B cell (primary cell): ENCODE data around the gene CACNB2. TPM values are rescaled to one million over a fixed set of nuclear protein-coding genes. Genes with fewer than 3 reads are reported as not detected.

Experiments used
- ATAC-seq: fragments of 200-7000 bp; cut with Tn5 transposase; one replicate; pipeline ENCODE4 v1.10.0; 2021; ENCODE audit warnings: low read depth, mild to moderate bottlenecking, moderate number of reproducible peaks, moderate library complexity
- CTCF ChIA-PET: fragments of 350-600 bp; sonication (Branson Sonifier 250); formaldehyde crosslinking; loops from one replicate; lab custom pipeline; 2021; ENCODE audit warnings: antibody characterized with exemption, inconsistent platforms; lab: Charles Lee
- POLR2A ChIA-PET: fragments of 350-600 bp; sonication (Branson Sonifier 250); formaldehyde crosslinking; loops from one replicate; lab custom pipeline; 2021; ENCODE audit warnings: antibody characterized with exemption; lab: Charles Lee
- DNase-seq: peaks from one replicate; pipeline ENCODE4 v3.0.0; 2013
- H2AFZ ChIP-seq: 2 replicates; pipeline ENCODE4 v1.6.1; 2012; ENCODE audit warnings: mild to moderate bottlenecking, low read depth, low read length; ENCODE audit not compliant: insufficient read depth, poor library complexity, severe bottlenecking
- H3K27ac ChIP-seq, 2 donors: 1 replicate in 1 of 2; 2 replicates in 1 of 2; pipeline ENCODE4 v1.5.1; 2012 to 2013; ENCODE audit warnings: low read length in 2 of 2, mild to moderate bottlenecking in 2 of 2, moderate library complexity in 1 of 2
- H3K27me3 ChIP-seq, 4 experiments: fragments of 200-600 bp in 1 of 4; sonication (generic) in 1 of 4; replicated peaks in 1 of 4; 1 replicate in 2 of 4; 2 replicates in 2 of 4; pipeline versions ENCODE4 v1.6.1 to v1.7.0; 2013 to 2016; ENCODE audit warnings: low read length in 3 of 4, mild to moderate bottlenecking in 2 of 4, mixed read lengths in 1 of 4, moderate library complexity in 1 of 4; ENCODE audit not compliant: insufficient read depth in 4 of 4, control insufficient read depth in 3 of 4; ENCODE audit errors: control extremely low read depth in 1 of 4
- H3K36me3 ChIP-seq, 2 experiments: replicated peaks in 1 of 2; 1 replicate in 1 of 2; 2 replicates in 1 of 2; pipeline versions ENCODE4 v1.6.1 to v1.7.1; 2013; ENCODE audit warnings: low read length in 1 of 2; ENCODE audit not compliant: insufficient read depth in 2 of 2, control insufficient read depth in 1 of 2; ENCODE audit errors: control extremely low read depth in 1 of 2, extremely low read depth in 1 of 2
- H3K4me1 ChIP-seq, 2 donors: fragments of 200-600 bp in 1 of 2; sonication (generic) in 1 of 2; 1 replicate in 1 of 2; 2 replicates in 1 of 2; pipeline versions ENCODE4 v1.5.1 to v1.6.1; 2013 to 2017; ENCODE audit warnings: low read length in 2 of 2; ENCODE audit not compliant: control insufficient read depth in 2 of 2, insufficient read depth in 2 of 2
- H3K4me2 ChIP-seq: replicated peaks from 2 replicates; pipeline ENCODE3; 2012; ENCODE audit warnings: mild to moderate bottlenecking, low read depth, low read length; ENCODE audit not compliant: poor library complexity, severe bottlenecking
- H3K4me3 ChIP-seq, 5 experiments: fragments of 200-600 bp in 1 of 5; sonication (generic) in 1 of 5; 1 replicate in 3 of 5; 2 replicates in 2 of 5; pipeline versions ENCODE4 v1.5.1 to v1.7.0; 2011 to 2016; ENCODE audit warnings: low read length in 4 of 5, mild to moderate bottlenecking in 4 of 5, low read depth in 2 of 5, control low read depth in 1 of 5, moderate library complexity in 1 of 5; ENCODE audit not compliant: insufficient read depth in 1 of 5; ENCODE audit errors: control extremely low read depth in 1 of 5, extremely low read depth in 1 of 5
- H3K79me2 ChIP-seq: fragments of 200-600 bp; sonication (generic); one replicate; pipeline ENCODE4 v1.6.0; 2016; ENCODE audit warnings: low read length; ENCODE audit not compliant: control insufficient read depth, insufficient read depth
- H3K9ac ChIP-seq: fragments of 200-600 bp; sonication (generic); 2 replicates; pipeline ENCODE4 v1.6.1; 2017; ENCODE audit warnings: mild to moderate bottlenecking, low read length, moderate library complexity
- H3K9me3 ChIP-seq, 3 donors: one replicate each; pipeline versions ENCODE4 v1.6.1 to v1.7.1; 2013; ENCODE audit warnings: low read length in 2 of 3; ENCODE audit not compliant: control insufficient read depth in 2 of 3, insufficient read depth in 1 of 3; ENCODE audit errors: control extremely low read depth in 1 of 3
- H4K20me1 ChIP-seq: 2 replicates; pipeline ENCODE4 v1.6.0; 2012; ENCODE audit warnings: mild to moderate bottlenecking, low read length; ENCODE audit not compliant: insufficient read depth, control insufficient read depth, poor library complexity, severe bottlenecking
- H3K27ac Mint-ChIP-seq: one replicate; pipeline ENCODE4 v1.8.0; 2021; ENCODE audit warnings: mixed read lengths
- H3K27me3 Mint-ChIP-seq: one replicate; pipeline ENCODE4 v1.8.0; 2021; ENCODE audit warnings: mixed read lengths
- H3K4me1 Mint-ChIP-seq: one replicate; pipeline ENCODE4 v1.8.0; 2021; ENCODE audit warnings: mixed read lengths
- H3K4me3 Mint-ChIP-seq: one replicate; pipeline ENCODE4 v1.8.0; 2021; ENCODE audit warnings: mixed read lengths
- H3K9me3 Mint-ChIP-seq: one replicate; pipeline ENCODE4 v1.8.0; 2022; ENCODE audit warnings: mixed read lengths; ENCODE audit not compliant: insufficient read depth
- EZH2 ChIP-seq: IDR thresholded peaks from 2 replicates; pipeline ENCODE4 v1.6.1; 2012; ENCODE audit warnings: borderline replicate concordance, low read depth, mild to moderate bottlenecking, moderate library complexity, low read length; ENCODE audit not compliant: insufficient read depth, poor library complexity, severe bottlenecking
- WGBS: methylation state at CpG from one replicate; pipeline ENCODE4 v1.1.5; 2013; ENCODE audit warnings: missing lambda C conversion rate; ENCODE audit not compliant: insufficient coverage; 5-methylcytosine and 5-hydroxymethylcytosine counted together
- intact Hi-C: fragments of 100-400 bp; cut with micrococcal nuclease; formaldehyde crosslinking; loops from one replicate; pipeline ENCODE4 v1.10.0; 2022
- polyA plus RNA-seq: library from polyadenylated mRNA; depleted of rRNA; stranded (reverse); fragments of >200 nt; gene quantifications from 2 replicates; pipeline ENCODE4 v1.2.3, GENCODE V29; 2012
- total RNA-seq, 2 donors: library from RNA; stranded (reverse); fragments of 120-200 nt in 1 of 2; gene quantifications; 1 replicate in 1 of 2; 2 replicates in 1 of 2; pipeline versions ENCODE4 v1.2.3 to v1.2.4, GENCODE V29; 2013 to 2022
- TF ChIP-seq, protein P1 (sequence below): fragments of 200-600 bp; IDR thresholded peaks from one replicate; pipeline ENCODE4 v1.8.0; 2022; ENCODE audit warnings: antibody characterized with exemption, mild to moderate bottlenecking

The CACNB2 gene
- total and polyA plus RNA-seq, 2 donors (not counting 1 experiment from before 2014, with no cell fraction given), result not detected

DNA sequence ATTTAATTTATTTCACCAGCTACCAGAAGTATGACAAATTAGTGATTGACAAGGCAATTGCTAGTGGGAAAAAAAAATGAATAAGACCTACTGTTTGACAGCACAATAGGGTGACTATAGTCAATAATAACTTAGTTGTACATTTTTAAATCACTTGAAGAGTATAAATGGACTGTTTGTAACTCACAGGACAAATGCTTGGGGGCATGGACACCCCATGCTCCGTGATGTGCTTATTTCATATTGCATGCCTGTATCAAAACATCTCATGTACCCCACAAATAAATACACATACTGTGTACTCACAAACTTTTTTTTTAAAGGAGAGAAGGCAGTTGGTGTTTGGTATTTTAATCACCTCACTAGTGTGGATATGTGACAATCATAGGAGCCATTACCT is 181.1 kb downstream of the CACNB2 start:
- no peak for TF ChIP-seq EZH2
- TF ChIP-seq, protein P1, sequence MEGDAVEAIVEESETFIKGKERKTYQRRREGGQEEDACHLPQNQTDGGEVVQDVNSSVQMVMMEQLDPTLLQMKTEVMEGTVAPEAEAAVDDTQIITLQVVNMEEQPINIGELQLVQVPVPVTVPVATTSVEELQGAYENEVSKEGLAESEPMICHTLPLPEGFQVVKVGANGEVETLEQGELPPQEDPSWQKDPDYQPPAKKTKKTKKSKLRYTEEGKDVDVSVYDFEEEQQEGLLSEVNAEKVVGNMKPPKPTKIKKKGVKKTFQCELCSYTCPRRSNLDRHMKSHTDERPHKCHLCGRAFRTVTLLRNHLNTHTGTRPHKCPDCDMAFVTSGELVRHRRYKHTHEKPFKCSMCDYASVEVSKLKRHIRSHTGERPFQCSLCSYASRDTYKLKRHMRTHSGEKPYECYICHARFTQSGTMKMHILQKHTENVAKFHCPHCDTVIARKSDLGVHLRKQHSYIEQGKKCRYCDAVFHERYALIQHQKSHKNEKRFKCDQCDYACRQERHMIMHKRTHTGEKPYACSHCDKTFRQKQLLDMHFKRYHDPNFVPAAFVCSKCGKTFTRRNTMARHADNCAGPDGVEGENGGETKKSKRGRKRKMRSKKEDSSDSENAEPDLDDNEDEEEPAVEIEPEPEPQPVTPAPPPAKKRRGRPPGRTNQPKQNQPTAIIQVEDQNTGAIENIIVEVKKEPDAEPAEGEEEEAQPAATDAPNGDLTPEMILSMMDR, result no peak
- H3K4me3 ChIP-seq, result no peak overlapping the region
- POLR2A ChIA-PET, result no interaction called here
- intact Hi-C loops, result no loop called here
- CTCF ChIA-PET, result no interaction called here
- no peak overlapping the region for H3K9ac ChIP-seq
- H3K27me3 Mint-ChIP-seq, result no peaks in the 10 kb centered on the region
- ATAC-seq, result no peak
- H3K4me2 ChIP-seq, result no peak overlapping the region
- DNase-seq, result no peak
- H3K36me3 ChIP-seq, result no peaks in the 10 kb centered on the region
- no peak overlapping the region for H3K4me3 Mint-ChIP-seq
- WGBS, result no CpG with 5 or more reads among the region's 1 CpG
- H3K4me1 Mint-ChIP-seq, result no peaks in the 10 kb centered on the region
- H3K27ac Mint-ChIP-seq, result no peak overlapping the region
- no peaks in the 10 kb centered on the region for H3K79me2 ChIP-seq
- no peaks in the 10 kb centered on the region for H3K9me3 ChIP-seq
- no peaks in the 10 kb centered on the region for H4K20me1 ChIP-seq
- H3K27ac ChIP-seq, result no peak overlapping the region
- no peaks in the 10 kb centered on the region for H3K9me3 Mint-ChIP-seq
- H3K27me3 ChIP-seq, result no peaks in the 10 kb centered on the region
- H3K4me1 ChIP-seq, result no peaks in the 10 kb centered on the region
- H2AFZ ChIP-seq, result no peak overlapping the region

- Histone ChIP-seq H3K27me3 (peaks cover 0 to 4% (median 0%) of the 10 kb centered on the region in 4 experiments), H3K79me2 (no peaks in the 10 kb centered on the region), H3K36me3 (no peaks in the 10 kb centered on the region), H3K4me3 (no peak overlapping the region), H3K27ac (no peak overlapping the region), H4K20me1 (no peaks in the 10 kb centered on the region), H3K9me3 (no peaks in the 10 kb centered on the region), H3K9ac (no peak overlapping the region), H3K4me1 (no peaks in the 10 kb centered on the region), H3K4me2 (no peak overlapping the region), H2AFZ (no peak overlapping the region)
- H3K9me3 Mint-ChIP-seq, result no peaks in the 10 kb centered on the region
- DNase-seq (no peak), ATAC-seq (no peak)
- POLR2A ChIA-PET, result no interaction called here
- H3K27me3 Mint-ChIP-seq, result no peaks in the 10 kb centered on the region
- intact Hi-C loops, result no loop called here
- TF ChIP-seq EZH2, result no peak
- TF ChIP-seq, protein P1, result no peak
- H3K4me1 Mint-ChIP-seq, result no peaks in the 10 kb centered on the region
- H3K4me3 Mint-ChIP-seq, result no peak overlapping the region
- no CpG with 5 or more reads among the region's 2 CpGs for WGBS
- CTCF ChIA-PET, result no interaction called here
- H3K27ac Mint-ChIP-seq, result no peak overlapping the region
These were observed 183.7 kb downstream of the CACNB2 start for GRCh38 chr10:18323916-18324315.
